Astrocyte of the cerebellum (primary cell): Measurements from ENCODE around the gene EDN1.

Source experiments
- DNase-seq: peaks from one replicate; pipeline ENCODE4 v3.0.0-alpha.2; 2011; ENCODE audit warnings: low read depth
- H3K4me3 ChIP-seq: 2 replicates; pipeline ENCODE4 v1.5.1; 2011; ENCODE audit warnings: mild to moderate bottlenecking, low read depth, low read length, moderate library complexity
- CTCF ChIP-seq: IDR thresholded peaks from 2 replicates; pipeline ENCODE4 v1.5.1; 2012; ENCODE audit warnings: low read length, low read depth, moderate library complexity, mild to moderate bottlenecking; ENCODE audit errors: missing control alignments
- in situ Hi-C: cut with HindIII; loops from 2 replicates; pipeline ENCODE4 v1.10.0; 2017; ENCODE audit warnings: low sequenced_read_pairs

EDN1 gene

DNA sequence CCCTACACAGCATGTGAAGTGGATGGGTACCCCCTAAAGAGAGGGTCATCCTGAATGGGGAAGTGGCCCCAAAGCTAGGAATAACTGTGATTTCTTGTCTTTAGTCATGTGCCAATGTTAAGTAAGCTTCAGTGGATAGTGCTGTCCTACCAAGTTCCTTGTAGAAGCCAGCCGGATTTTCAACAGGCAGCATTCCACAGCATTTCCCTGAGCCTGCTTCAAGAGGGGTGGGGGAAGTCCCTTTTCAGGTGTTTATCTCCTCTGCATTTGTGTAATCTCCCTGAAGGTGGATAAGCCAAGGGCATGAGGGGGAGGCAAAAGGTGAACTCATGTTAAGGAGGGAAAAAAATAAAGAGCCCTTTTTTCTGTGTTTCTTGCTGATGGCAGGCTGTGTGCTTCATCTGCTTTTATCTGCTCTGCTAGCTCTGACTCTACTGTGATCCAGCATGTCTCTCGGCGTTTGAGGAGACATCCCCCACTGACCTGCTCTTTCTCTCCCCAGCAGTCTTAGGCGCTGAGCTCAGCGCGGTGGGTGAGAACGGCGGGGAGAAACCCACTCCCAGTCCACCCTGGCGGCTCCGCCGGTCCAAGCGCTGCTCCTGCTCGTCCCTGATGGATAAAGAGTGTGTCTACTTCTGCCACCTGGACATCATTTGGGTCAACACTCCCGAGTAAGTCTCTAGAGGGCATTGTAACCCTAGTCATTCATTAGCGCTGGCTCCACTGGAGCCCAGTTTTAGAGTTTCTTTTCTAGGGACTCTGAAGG is 1.9 kb downstream of the EDN1 start:
- peak overlapping the region; percentile 51 for H3K4me3 ChIP-seq
- DNase-seq = no peak
- peak; percentile 41 for TF ChIP-seq CTCF
- in situ Hi-C loops = no loop called here

DNA sequence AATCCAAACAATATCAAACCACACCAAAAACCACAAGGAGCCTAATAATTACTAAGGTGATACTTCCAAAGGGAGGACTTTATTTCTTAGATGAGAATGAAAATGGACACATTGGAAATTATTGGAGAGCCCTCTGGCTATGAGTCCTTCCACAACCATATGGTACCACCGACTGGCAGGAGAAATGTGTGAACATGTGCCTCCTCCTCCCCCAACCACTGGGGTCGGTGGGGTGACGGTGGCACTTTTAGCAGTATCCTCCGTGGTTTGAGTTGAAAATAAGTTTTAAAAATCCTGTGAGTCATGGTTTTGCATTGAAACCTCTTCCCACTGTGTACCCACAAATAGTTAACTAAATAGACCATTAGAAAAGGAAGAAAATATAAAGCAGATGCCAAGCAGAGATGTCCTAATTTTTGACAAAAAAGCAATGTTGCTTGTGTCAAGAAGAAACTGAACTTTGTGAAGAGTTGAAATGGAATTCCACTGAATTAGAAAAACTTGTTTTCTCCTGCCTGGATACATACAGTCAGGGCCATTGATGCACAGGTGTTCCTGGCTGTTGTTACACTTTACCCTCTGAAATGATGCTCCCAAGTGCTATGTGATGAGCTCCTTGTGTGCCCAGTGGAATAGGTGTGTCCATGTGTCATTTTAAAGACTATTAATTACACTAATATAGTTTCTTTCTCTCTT is 3.2 kb downstream of the EDN1 start:
- no peak for DNase-seq
- in situ Hi-C loops = no loop called here
- TF ChIP-seq CTCF = no peak
- H3K4me3 ChIP-seq = no peak overlapping the region

GRCh38 chr6:12293931-12294807 is 4.0 kb downstream of the EDN1 start:
- no peak for DNase-seq
- in situ Hi-C loops = no loop called here
- TF ChIP-seq CTCF = no peak
- H3K4me3 ChIP-seq = no peak overlapping the region

- H3K4me3 ChIP-seq = no peak overlapping the region
- TF ChIP-seq CTCF = no peak
- DNase-seq = no peak
- in situ Hi-C loops = no loop called here
Measured at GRCh38 chr6:12294851-12295536, 4.8 kb downstream of the EDN1 start.

DNA sequence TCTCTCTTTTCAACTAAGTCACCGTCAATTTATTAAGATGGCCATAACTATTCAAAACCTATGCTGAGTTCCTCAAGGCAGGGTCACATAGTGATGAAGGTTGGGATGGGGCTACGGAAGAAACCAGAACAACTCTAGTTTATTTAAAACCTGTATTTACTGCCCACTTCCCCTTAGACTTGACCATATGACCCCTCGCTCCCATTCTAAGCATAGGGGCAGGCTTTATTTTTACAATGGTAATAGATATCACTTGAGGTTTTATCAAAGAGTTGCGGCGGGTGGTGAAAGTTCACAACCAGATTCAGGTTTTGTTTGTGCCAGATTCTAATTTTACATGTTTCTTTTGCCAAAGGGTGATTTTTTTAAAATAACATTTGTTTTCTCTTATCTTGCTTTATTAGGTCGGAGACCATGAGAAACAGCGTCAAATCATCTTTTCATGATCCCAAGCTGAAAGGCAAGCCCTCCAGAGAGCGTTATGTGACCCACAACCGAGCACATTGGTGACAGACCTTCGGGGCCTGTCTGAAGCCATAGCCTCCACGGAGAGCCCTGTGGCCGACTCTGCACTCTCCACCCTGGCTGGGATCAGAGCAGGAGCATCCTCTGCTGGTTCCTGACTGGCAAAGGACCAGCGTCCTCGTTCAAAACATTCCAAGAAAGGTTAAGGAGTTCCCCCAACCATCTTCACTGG is 5.5 kb downstream of the EDN1 start:
- no peak for DNase-seq

More for the DNA sequence above, 5.5 kb downstream of the EDN1 start:
- in situ Hi-C loops = no loop called here
- H3K4me3 ChIP-seq = no peak overlapping the region
- no peak for TF ChIP-seq CTCF
